ENCODE measurements around the gene HELZ2.

- TF ChIP-seq SOX15 (CRISPR knock-in tag; IDR thresholded peaks at IDR 0.05) (no peak), CTCF (IDR thresholded peaks at IDR 0.05) (no peak), SMAD3 (CRISPR knock-in tag; IDR thresholded peaks at IDR 0.05; ENCODE audit: borderline replicate concordance) (no peak)
- TF ChIP-seq, protein P1, sequence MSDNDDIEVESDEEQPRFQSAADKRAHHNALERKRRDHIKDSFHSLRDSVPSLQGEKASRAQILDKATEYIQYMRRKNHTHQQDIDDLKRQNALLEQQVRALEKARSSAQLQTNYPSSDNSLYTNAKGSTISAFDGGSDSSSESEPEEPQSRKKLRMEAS (CRISPR knock-in tag; IDR thresholded peaks at IDR 0.05) = no peak
These were observed 15.5 kb upstream of the HELZ2 start for GRCh38 chr20:63589261-63590217.
